OCI-LY1 (cell line): Measurements from ENCODE around the gene ZNF407.
A peak's percentile ranks its signal among the peaks of the same experiment; 100 is the strongest.

Experiments used
- H2AFZ ChIP-seq: fragments of 200-600 bp; sonication (generic), shearing (Covaris generic); 2 replicates; pipeline ENCODE4 v1.6.0; 2014; ENCODE audit warnings: antibody characterized with exemption, mild to moderate bottlenecking, low read length
- H3F3A ChIP-seq: fragments of 200-600 bp; sonication (generic), shearing (Covaris generic); 2 replicates; pipeline ENCODE4 v1.6.0; 2014; ENCODE audit warnings: mild to moderate bottlenecking, antibody characterized with exemption, low read length, moderate library complexity; ENCODE audit not compliant: insufficient read depth
- H3K27ac ChIP-seq: fragments of 200-600 bp; sonication (generic); 2 replicates; pipeline ENCODE4 v1.5.1; 2014; ENCODE audit warnings: low read length, mixed run types, mild to moderate bottlenecking, low read depth; ENCODE audit not compliant: poor library complexity, severe bottlenecking
- H3K27me3 ChIP-seq: fragments of 200-600 bp; sonication (generic); 2 replicates; pipeline ENCODE4 v1.6.0; 2014; ENCODE audit warnings: antibody characterized with exemption, mild to moderate bottlenecking, low read length, moderate library complexity; ENCODE audit not compliant: insufficient read depth
- H3K36me3 ChIP-seq: fragments of 200-600 bp; sonication (generic); 2 replicates; pipeline ENCODE4 v1.6.1; 2014; ENCODE audit warnings: mild to moderate bottlenecking, antibody characterized with exemption, low read length, moderate library complexity, mixed read lengths; ENCODE audit not compliant: insufficient read depth
- H3K4me1 ChIP-seq: fragments of 200-600 bp; sonication (generic); 2 replicates; pipeline ENCODE4 v1.5.1; 2014; ENCODE audit warnings: mild to moderate bottlenecking, low read length, moderate library complexity; ENCODE audit not compliant: insufficient read depth, severe bottlenecking
- H3K4me2 ChIP-seq: fragments of 200-600 bp; sonication (generic), shearing (Covaris generic); 2 replicates; pipeline ENCODE4 v1.6.1; 2014; ENCODE audit warnings: low read length
- H3K4me3 ChIP-seq: fragments of 200-600 bp; sonication (generic); 2 replicates; pipeline ENCODE4 v1.5.1; 2014; ENCODE audit warnings: low read length, low read depth, mild to moderate bottlenecking, mixed read lengths; ENCODE audit not compliant: poor library complexity, severe bottlenecking
- H3K79me2 ChIP-seq: fragments of 200-600 bp; shearing (Covaris generic); 2 replicates; pipeline ENCODE4 v1.6.1; 2016; ENCODE audit warnings: mixed run types, low read length, mixed read lengths; ENCODE audit not compliant: insufficient read depth
- H3K9ac ChIP-seq: fragments of 200-600 bp; sonication (generic), shearing (Covaris generic); 2 replicates; pipeline ENCODE4 v1.6.1; 2014; ENCODE audit warnings: mild to moderate bottlenecking, low read length, mixed read lengths
- H3K9me2 ChIP-seq: fragments of 200-600 bp; sonication (generic), shearing (Covaris generic); 2 replicates; pipeline ENCODE4 v1.6.1; 2014; ENCODE audit warnings: low read depth, mild to moderate bottlenecking, low read length, mixed read lengths
- H3K9me3 ChIP-seq: fragments of 200-600 bp; shearing (Covaris generic); 2 replicates; pipeline ENCODE4 v1.6.1; 2014; ENCODE audit warnings: low read length, mixed read lengths
- H4K20me1 ChIP-seq: fragments of 200-600 bp; sonication (generic), shearing (Covaris generic); 2 replicates; pipeline ENCODE4 v1.6.0; 2016; ENCODE audit warnings: mild to moderate bottlenecking, low read length; ENCODE audit not compliant: insufficient read depth
- EZH2 ChIP-seq: fragments of 200-600 bp; sonication (generic), shearing (Covaris generic); IDR thresholded peaks from 2 replicates; pipeline ENCODE4 v1.8.0; 2017; ENCODE audit warnings: borderline replicate concordance, mixed run types, mild to moderate bottlenecking, antibody characterized with exemption, low read length, moderate library complexity, mixed read lengths
- TF ChIP-seq, protein P1 (sequence below): fragments of 200-600 bp; sonication (generic), shearing (Covaris generic); IDR thresholded peaks from 2 replicates; pipeline ENCODE4 v1.5.1; 2017; ENCODE audit warnings: mild to moderate bottlenecking, antibody characterized with exemption, low read length, moderate library complexity, mixed read lengths

ZNF407 gene

DNA sequence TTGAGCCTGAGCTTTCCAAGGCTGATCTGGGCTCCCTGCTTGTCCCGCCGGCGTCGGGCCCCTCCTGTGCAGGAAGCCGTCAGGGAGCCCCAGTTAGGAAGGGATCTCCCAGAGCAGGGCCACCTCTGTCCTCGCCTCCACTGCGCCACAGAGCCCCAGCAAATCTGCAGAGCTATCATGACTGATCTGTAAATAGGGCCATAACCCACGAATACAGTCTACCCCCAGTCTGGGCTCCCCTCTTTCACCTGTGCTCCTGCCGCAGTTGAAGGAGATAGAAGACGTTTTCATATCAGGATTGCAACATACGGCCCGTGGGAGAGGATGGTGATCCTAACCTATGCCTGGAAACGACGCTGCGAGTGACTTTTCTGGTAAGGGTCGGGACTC, 472.6 kb downstream of the ZNF407 start:
- Histone ChIP-seq H3K27me3 (peaks cover 3% of the 10 kb centered on the region; the same call in 1 of the 2 replicates), H2AFZ (no peak overlapping the region), H3K4me1 (peaks cover 10% of the 10 kb centered on the region), H3K9me2 (no peaks in the 10 kb centered on the region), H3F3A (no peaks in the 10 kb centered on the region), H3K9ac (no peak overlapping the region), H3K27ac (no peak overlapping the region), H3K79me2 (no peaks in the 10 kb centered on the region), H4K20me1 (no peaks in the 10 kb centered on the region), H3K36me3 (no peaks in the 10 kb centered on the region), H3K4me3 (no peak overlapping the region), H3K9me3 (no peaks in the 10 kb centered on the region), H3K4me2 (peak overlapping the region; percentile 48; the same call in 1 of the 2 replicates)
- TF ChIP-seq EZH2 = no peak
- TF ChIP-seq, protein P1, sequence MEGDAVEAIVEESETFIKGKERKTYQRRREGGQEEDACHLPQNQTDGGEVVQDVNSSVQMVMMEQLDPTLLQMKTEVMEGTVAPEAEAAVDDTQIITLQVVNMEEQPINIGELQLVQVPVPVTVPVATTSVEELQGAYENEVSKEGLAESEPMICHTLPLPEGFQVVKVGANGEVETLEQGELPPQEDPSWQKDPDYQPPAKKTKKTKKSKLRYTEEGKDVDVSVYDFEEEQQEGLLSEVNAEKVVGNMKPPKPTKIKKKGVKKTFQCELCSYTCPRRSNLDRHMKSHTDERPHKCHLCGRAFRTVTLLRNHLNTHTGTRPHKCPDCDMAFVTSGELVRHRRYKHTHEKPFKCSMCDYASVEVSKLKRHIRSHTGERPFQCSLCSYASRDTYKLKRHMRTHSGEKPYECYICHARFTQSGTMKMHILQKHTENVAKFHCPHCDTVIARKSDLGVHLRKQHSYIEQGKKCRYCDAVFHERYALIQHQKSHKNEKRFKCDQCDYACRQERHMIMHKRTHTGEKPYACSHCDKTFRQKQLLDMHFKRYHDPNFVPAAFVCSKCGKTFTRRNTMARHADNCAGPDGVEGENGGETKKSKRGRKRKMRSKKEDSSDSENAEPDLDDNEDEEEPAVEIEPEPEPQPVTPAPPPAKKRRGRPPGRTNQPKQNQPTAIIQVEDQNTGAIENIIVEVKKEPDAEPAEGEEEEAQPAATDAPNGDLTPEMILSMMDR = no peak

DNA sequence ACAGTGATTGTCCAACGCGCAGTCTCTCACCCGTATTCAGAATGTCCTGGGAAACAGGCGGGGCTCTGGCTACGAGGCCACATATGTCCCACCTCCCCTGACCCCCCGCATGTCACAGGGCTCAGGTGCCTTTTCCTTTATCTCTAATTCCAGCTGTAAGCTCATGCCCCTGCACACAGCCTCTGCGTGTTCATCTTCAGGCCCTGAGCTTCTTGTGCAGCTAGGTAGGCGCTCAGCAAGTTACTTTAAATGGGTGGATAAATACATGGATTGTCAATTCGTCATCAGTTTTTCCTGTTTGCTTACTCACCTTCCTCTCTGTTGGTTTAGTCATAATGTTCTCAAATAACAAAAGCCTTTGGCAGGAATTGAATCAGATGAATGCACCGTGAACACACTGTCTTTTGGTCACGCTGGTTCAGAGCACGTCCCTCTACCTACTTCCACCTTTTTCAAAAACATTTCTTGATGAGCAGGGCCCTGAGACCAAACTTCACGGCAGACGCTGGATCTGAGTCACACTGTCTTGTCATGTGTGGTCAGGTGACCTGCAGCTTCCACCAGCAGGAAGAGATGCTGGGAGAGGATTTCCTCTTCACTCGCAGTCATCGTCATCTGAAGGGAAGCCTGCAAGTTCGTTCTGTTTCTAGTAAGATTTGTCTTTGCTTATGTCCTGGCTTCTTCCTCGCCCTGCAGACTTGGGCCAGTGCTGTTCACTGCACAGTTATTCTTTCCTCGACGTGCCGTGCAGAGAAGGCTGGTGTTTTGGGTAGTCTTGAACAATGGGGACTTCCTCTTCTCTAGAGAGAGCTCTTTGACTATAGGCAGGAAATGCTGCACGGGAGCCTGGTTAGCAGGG, 473.2 kb downstream of the ZNF407 start:
- Histone ChIP-seq H2AFZ (no peak overlapping the region), H3K9ac (no peak overlapping the region), H3K9me3 (no peaks in the 10 kb centered on the region), H3K9me2 (no peaks in the 10 kb centered on the region), H4K20me1 (no peaks in the 10 kb centered on the region), H3F3A (no peaks in the 10 kb centered on the region), H3K4me1 (peaks cover 10% of the 10 kb centered on the region), H3K27ac (no peak overlapping the region), H3K4me2 (peak overlapping the region; percentile 48), H3K27me3 (peaks cover 3% of the 10 kb centered on the region; the same call in 1 of the 2 replicates), H3K79me2 (no peaks in the 10 kb centered on the region), H3K36me3 (no peaks in the 10 kb centered on the region), H3K4me3 (peak overlapping the region; percentile 39)
- TF ChIP-seq, protein P1 = no peak
- no peak for TF ChIP-seq EZH2

DNA sequence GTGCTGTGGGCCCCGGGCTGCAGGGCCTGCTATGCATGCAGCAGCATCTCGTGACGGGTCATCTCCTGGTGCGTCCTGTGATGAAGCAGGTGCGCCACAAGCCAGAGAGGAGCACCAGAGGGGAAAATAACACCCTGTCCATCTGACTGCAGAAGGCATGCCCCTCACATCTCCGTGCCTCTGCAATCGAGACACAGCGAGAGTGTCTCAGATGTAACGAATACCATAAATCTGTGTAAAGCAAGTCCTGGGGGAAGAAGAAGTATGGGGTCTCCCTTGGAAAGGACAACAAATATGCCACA, 473.8 kb downstream of the ZNF407 start:
- Histone ChIP-seq H3K27me3 (peaks cover 3% of the 10 kb centered on the region; the same call in 1 of the 2 replicates), H3K4me2 (peak overlapping the region; percentile 48), H3K9me2 (no peaks in the 10 kb centered on the region), H3K4me3 (peak overlapping the region; percentile 39), H3K4me1 (peaks cover 10% of the 10 kb centered on the region), H3K36me3 (no peaks in the 10 kb centered on the region), H3K79me2 (no peaks in the 10 kb centered on the region), H3K9me3 (no peaks in the 10 kb centered on the region), H3F3A (no peaks in the 10 kb centered on the region), H3K27ac (no peak overlapping the region), H2AFZ (no peak overlapping the region), H3K9ac (no peak overlapping the region), H4K20me1 (no peaks in the 10 kb centered on the region)
- no peak for TF ChIP-seq EZH2
- TF ChIP-seq, protein P1 = no peak
